Stimulated activated CD4-positive, alpha-beta T cell treated with anti-CD3 and anti-CD28 coated beads, Interleukin-4, amount 100 ng/mL, for 4 hours (primary cell): ENCODE results near the gene FSTL4.

ENCODE experiments used
- DNase-seq, 2 experiments: peaks; one replicate each; pipeline ENCODE4 v3.0.0-alpha.2; 2020

The FSTL4 gene

GRCh38 chr5:133511653-133512235 is 100.6 kb downstream of the FSTL4 start:
- no peak for DNase-seq

- DNase-seq: no peak
Measured at GRCh38 chr5:133510634-133511262, 101.6 kb downstream of the FSTL4 start.

- DNase-seq: no peak
Measured at GRCh38 chr5:133509742-133510079, 102.6 kb downstream of the FSTL4 start.

- no peak for DNase-seq
Measured at GRCh38 chr5:133508845-133509741, 103.2 kb downstream of the FSTL4 start.

GRCh38 chr5:133508331-133508730 is 104.0 kb downstream of the FSTL4 start:
- no peak for DNase-seq

- DNase-seq: no peak
Measured at GRCh38 chr5:133506181-133506580, 106.2 kb downstream of the FSTL4 start.

GRCh38 chr5:133503511-133503910 is 108.8 kb downstream of the FSTL4 start:
- DNase-seq: no peak

- no peak for DNase-seq
Measured at GRCh38 chr5:133499895-133500294, 112.4 kb downstream of the FSTL4 start.

- no peak for DNase-seq
Measured at GRCh38 chr5:133497608-133498348, 114.6 kb downstream of the FSTL4 start.

- no peak for DNase-seq
Measured at GRCh38 chr5:133496631-133497030, 115.7 kb downstream of the FSTL4 start.

- no peak for DNase-seq
Measured at GRCh38 chr5:133494923-133495246, 117.5 kb downstream of the FSTL4 start.

- no peak for DNase-seq
Measured at GRCh38 chr5:133494232-133494922, 118.0 kb downstream of the FSTL4 start.

GRCh38 chr5:133489632-133490031 is 122.7 kb downstream of the FSTL4 start:
- no peak for DNase-seq

GRCh38 chr5:133487093-133487492 is 125.2 kb downstream of the FSTL4 start:
- no peak for DNase-seq

- no peak for DNase-seq
Measured at GRCh38 chr5:133485468-133485867, 126.9 kb downstream of the FSTL4 start.

GRCh38 chr5:133483406-133484090 is 128.8 kb downstream of the FSTL4 start:
- DNase-seq: no peak

GRCh38 chr5:133482028-133482427 is 130.3 kb downstream of the FSTL4 start:
- DNase-seq: no peak

- DNase-seq: no peak
Measured at GRCh38 chr5:133480866-133481265, 131.5 kb downstream of the FSTL4 start.

- no peak for DNase-seq
Measured at GRCh38 chr5:133480366-133480765, 132.0 kb downstream of the FSTL4 start.

- no peak for DNase-seq
Measured at GRCh38 chr5:133478199-133478985, 133.9 kb downstream of the FSTL4 start.

- no peak for DNase-seq
Measured at GRCh38 chr5:133475986-133476385, 136.4 kb downstream of the FSTL4 start.
